ENCODE results near the gene GRP. TPM values are rescaled to one million over a fixed set of nuclear protein-coding genes. Genes with fewer than 3 reads are reported as not detected.

Gene GRP
- not detected in 2 replicates for total RNA-seq (2014; rRNA removed; shearing (Covaris generic))

- DNase-seq (ENCODE audit: low read depth), result no peak
Observed at GRCh38 chr18:59219672-59220163, at the start of gene GRP. Gene GRP, plus strand, starts transcription at chr18:59220158. Its CDS starts 108 bp downstream, at chr18:59220266.

GRCh38 chr18:59172664-59173249, 47.2 kb upstream of the GRP start:
- DNase-seq (ENCODE audit: low read depth), result no peak

- DNase-seq (ENCODE audit: low read depth), result no peak
Observed at GRCh38 chr18:59177485-59177884, 42.5 kb upstream of the GRP start.

- peak; percentile 63 for DNase-seq (ENCODE audit: low read depth)
Observed at GRCh38 chr18:59180150-59180845, 39.7 kb upstream of the GRP start.

GRCh38 chr18:59182673-59183072, 37.3 kb upstream of the GRP start:
- no peak for DNase-seq (ENCODE audit: low read depth)

GRCh38 chr18:59189008-59189407, 30.9 kb upstream of the GRP start:
- DNase-seq (ENCODE audit: low read depth), result no peak

- DNase-seq (ENCODE audit: low read depth), result no peak
Observed at GRCh38 chr18:59189746-59190145, 30.2 kb upstream of the GRP start.

GRCh38 chr18:59196161-59196725, 23.7 kb upstream of the GRP start:
- DNase-seq (ENCODE audit: low read depth), result no peak

- DNase-seq (ENCODE audit: low read depth), result no peak
Observed at GRCh38 chr18:59197636-59198035, 22.3 kb upstream of the GRP start.

- DNase-seq (ENCODE audit: low read depth), result no peak
Observed at GRCh38 chr18:59198215-59198614, 21.7 kb upstream of the GRP start.

- peak; percentile 60 for DNase-seq (ENCODE audit: low read depth)
Observed at GRCh38 chr18:59200787-59201186, 19.2 kb upstream of the GRP start.

GRCh38 chr18:59202258-59202820, 17.6 kb upstream of the GRP start:
- DNase-seq (ENCODE audit: low read depth), result peak; percentile 18

- DNase-seq (ENCODE audit: low read depth), result no peak
Observed at GRCh38 chr18:59207506-59207905, 12.5 kb upstream of the GRP start.

- peak; percentile 56 for DNase-seq (ENCODE audit: low read depth)
Observed at GRCh38 chr18:59208602-59209125, 11.3 kb upstream of the GRP start.

- no peak for DNase-seq (ENCODE audit: low read depth)
Observed at GRCh38 chr18:59210299-59210698, 9.7 kb upstream of the GRP start.

GRCh38 chr18:59211629-59212028, 8.3 kb upstream of the GRP start:
- DNase-seq (ENCODE audit: low read depth), result no peak

- no peak for DNase-seq (ENCODE audit: low read depth)
Observed at GRCh38 chr18:59218018-59218417, 1.9 kb upstream of the GRP start.

- DNase-seq (ENCODE audit: low read depth), result peak; percentile 16
Observed at GRCh38 chr18:59220164-59220783, 316 bp downstream of the GRP start.

GRCh38 chr18:59220784-59221765, 1.1 kb downstream of the GRP start:
- peak; percentile 34 for DNase-seq (ENCODE audit: low read depth)

- DNase-seq (ENCODE audit: low read depth), result no peak
Observed at GRCh38 chr18:59222341-59222740, 2.4 kb downstream of the GRP start.

- peak; percentile 71 for DNase-seq (ENCODE audit: low read depth)
Observed at GRCh38 chr18:59228351-59228750, 8.4 kb downstream of the GRP start.
